ENCODE data around the gene CTNS. TPM values are rescaled to one million over a fixed set of nuclear protein-coding genes. Genes with fewer than 3 reads are reported as not detected.
A peak's percentile ranks its signal among the peaks of the same experiment; 100 is the strongest.

Gene CTNS
- 10 to 100 TPM in 3 of 10 donors, 1 to 10 TPM in 7; 7.2 to 11.7 (median 8.6) TPM for polyA plus RNA-seq (ENCODE audit: insufficient read length in 10 of 10)
- long read RNA-seq, donor 1, partial matches to known transcripts: 16 of 25 reads
- long read RNA-seq, donor 1, other reads (novel, unspliced or antisense): 8 of 25 reads
- long read RNA-seq, donor 2, partial matches to known transcripts: 7 of 8 reads
- long read RNA-seq, donor 2, other reads (novel, unspliced or antisense): 0 of 8 reads
- long read RNA-seq, donor 3: 0 reads
- long read RNA-seq, donor 4, partial matches to known transcripts: 0 of 2 reads
- long read RNA-seq, donor 4, other reads (novel, unspliced or antisense): 0 of 2 reads
- long read RNA-seq, donor 5, partial matches to known transcripts: 0 of 2 reads
- long read RNA-seq, donor 5, other reads (novel, unspliced or antisense): 0 of 2 reads
- long read RNA-seq, donor 6, partial matches to known transcripts: 0 of 1 reads
- long read RNA-seq, donor 6, other reads (novel, unspliced or antisense): 0 of 1 reads
- long read RNA-seq, donor 7: 0 reads
- long read RNA-seq, donor 8: 0 reads
- long read RNA-seq, donor 9: 0 reads

- peak; percentile 96 to 99 (median 97) for DNase-seq
These were observed at the start of gene CTNS, which contains the start of gene SHPK for GRCh38 chr17:3636154-3636907. CTNS (plus strand) TSS chr17:3636760; CDS start chr17:3640207, 3,447 bp downstream. SHPK (minus strand) TSS chr17:3636250; CDS start chr17:3636219, 31 bp downstream.

- DNase-seq: no peak
These were observed 46.8 kb upstream of the CTNS start for GRCh38 chr17:3589784-3590183.

GRCh38 chr17:3590231-3590630, 46.3 kb upstream of the CTNS start:
- no peak for DNase-seq

- DNase-seq: no peak
These were observed 45.8 kb upstream of the CTNS start for GRCh38 chr17:3590768-3591167.

- no peak for DNase-seq
These were observed 44.2 kb upstream of the CTNS start for GRCh38 chr17:3592216-3592860.

GRCh38 chr17:3593384-3593783, 43.2 kb upstream of the CTNS start:
- no peak for DNase-seq

GRCh38 chr17:3594051-3594800, 42.3 kb upstream of the CTNS start:
- DNase-seq: peak; percentile 22 to 75 (median 60)

GRCh38 chr17:3594976-3595375, 41.6 kb upstream of the CTNS start:
- peak in 1 of 3 donors; percentile 25 for DNase-seq

- peak in 1 of 3 donors; percentile 42 for DNase-seq
These were observed 39.6 kb upstream of the CTNS start for GRCh38 chr17:3596804-3597464.

GRCh38 chr17:3598078-3598477, 38.5 kb upstream of the CTNS start:
- no peak for DNase-seq

- DNase-seq: no peak
These were observed 35.9 kb upstream of the CTNS start for GRCh38 chr17:3600529-3601205.

- DNase-seq: peak in 1 of 3 donors; percentile 37
These were observed 34.1 kb upstream of the CTNS start for GRCh38 chr17:3602499-3602898.

- peak in 1 of 3 donors; percentile 12 for DNase-seq
These were observed 33.3 kb upstream of the CTNS start for GRCh38 chr17:3603119-3603869.

GRCh38 chr17:3603870-3604259, 32.7 kb upstream of the CTNS start:
- no peak for DNase-seq

- DNase-seq: no peak
These were observed 26.9 kb upstream of the CTNS start for GRCh38 chr17:3609689-3610088.

- DNase-seq: no peak
These were observed 26.0 kb upstream of the CTNS start for GRCh38 chr17:3610523-3610922.

GRCh38 chr17:3613124-3613523, 23.4 kb upstream of the CTNS start:
- DNase-seq: no peak

- no peak for DNase-seq
These were observed 21.2 kb upstream of the CTNS start for GRCh38 chr17:3615160-3615870.

Data from muscle of back (tissue), 13 donors.